NCI-H82 (cell line): Measurements from ENCODE around the gene WDR54.
"Not testable (repeated sequence)": the region's sequence is repeated elsewhere in the genome, so short reads cannot be mapped to it uniquely, and the experiment has no call there.

Source experiments
- DNase-seq: peaks from one replicate; lab custom pipeline; 2025; lab: John Stamatoyannopoulos, UW

Gene WDR54

GRCh38 chr2:74429487-74430451, 8.2 kb downstream of the WDR54 start:
- no peak for DNase-seq

GRCh38 chr2:74430502-74430901, 9.0 kb downstream of the WDR54 start:
- no peak for DNase-seq

GRCh38 chr2:74436111-74436805, 14.7 kb downstream of the WDR54 start:
- no peak for DNase-seq

GRCh38 chr2:74436848-74437695, 15.5 kb downstream of the WDR54 start:
- no peak for DNase-seq

GRCh38 chr2:74438248-74438647, 16.7 kb downstream of the WDR54 start:
- DNase-seq = no peak

GRCh38 chr2:74439373-74439772, 17.8 kb downstream of the WDR54 start:
- DNase-seq = peak; percentile 93

GRCh38 chr2:74439803-74440377, 18.4 kb downstream of the WDR54 start:
- no peak for DNase-seq

- DNase-seq = peak; percentile 94
Observed at GRCh38 chr2:74440378-74441169, 19.0 kb downstream of the WDR54 start.

GRCh38 chr2:74441170-74441689, 19.7 kb downstream of the WDR54 start:
- no peak for DNase-seq

GRCh38 chr2:74441690-74442482, 20.4 kb downstream of the WDR54 start, which contains the start of gene RTKN:
RTKN (minus strand) TSS chr2:74441937; CDS start chr2:74441816, 121 bp downstream.
- DNase-seq = no peak

GRCh38 chr2:74442483-74443297, 21.2 kb downstream of the WDR54 start:
- DNase-seq = not testable (repeated sequence)

- no peak for DNase-seq
Observed at GRCh38 chr2:74444498-74445318, 23.2 kb downstream of the WDR54 start.

- DNase-seq = no peak
Observed at GRCh38 chr2:74447230-74447999, 25.9 kb downstream of the WDR54 start.

- no peak for DNase-seq
Observed at GRCh38 chr2:74448771-74449170, 27.2 kb downstream of the WDR54 start.

GRCh38 chr2:74450570-74451190, 29.1 kb downstream of the WDR54 start:
- no peak for DNase-seq

- peak; percentile 98 for DNase-seq
Observed at GRCh38 chr2:74454654-74455511, 33.4 kb downstream of the WDR54 start, which contains the start of gene INO80B. INO80B (plus strand) TSS chr2:74455087; CDS start chr2:74455117, 30 bp downstream.
